ENCODE measurements around the gene IQGAP2. TPM values are rescaled to one million over a fixed set of nuclear protein-coding genes. Genes with fewer than 3 reads are reported as not detected.

Gene IQGAP2
- total RNA-seq, 1 experiment from 2014 or later, result 1.5 TPM

- H3K27me3 Mint-ChIP-seq (ENCODE audit: insufficient read depth, unreplicated experiment), result no peaks in the 10 kb centered on the region
- H3K4me3 Mint-ChIP-seq (ENCODE audit: unreplicated experiment), result no peak overlapping the region
- ChIA-PET CTCF (interaction anchor here (0.6 kb wide), 1 partner anchor 298 kb away, joined by 3 read pairs; no protein-coding TSS in a partner anchor), POLR2A (interaction anchor here (1.4 to 3.1 kb wide), 3 partner anchors 10 to 14 kb away, joined by 4 to 11 read pairs (median 7); no protein-coding TSS in a partner anchor)
- TF ChIP-seq, protein P1, sequence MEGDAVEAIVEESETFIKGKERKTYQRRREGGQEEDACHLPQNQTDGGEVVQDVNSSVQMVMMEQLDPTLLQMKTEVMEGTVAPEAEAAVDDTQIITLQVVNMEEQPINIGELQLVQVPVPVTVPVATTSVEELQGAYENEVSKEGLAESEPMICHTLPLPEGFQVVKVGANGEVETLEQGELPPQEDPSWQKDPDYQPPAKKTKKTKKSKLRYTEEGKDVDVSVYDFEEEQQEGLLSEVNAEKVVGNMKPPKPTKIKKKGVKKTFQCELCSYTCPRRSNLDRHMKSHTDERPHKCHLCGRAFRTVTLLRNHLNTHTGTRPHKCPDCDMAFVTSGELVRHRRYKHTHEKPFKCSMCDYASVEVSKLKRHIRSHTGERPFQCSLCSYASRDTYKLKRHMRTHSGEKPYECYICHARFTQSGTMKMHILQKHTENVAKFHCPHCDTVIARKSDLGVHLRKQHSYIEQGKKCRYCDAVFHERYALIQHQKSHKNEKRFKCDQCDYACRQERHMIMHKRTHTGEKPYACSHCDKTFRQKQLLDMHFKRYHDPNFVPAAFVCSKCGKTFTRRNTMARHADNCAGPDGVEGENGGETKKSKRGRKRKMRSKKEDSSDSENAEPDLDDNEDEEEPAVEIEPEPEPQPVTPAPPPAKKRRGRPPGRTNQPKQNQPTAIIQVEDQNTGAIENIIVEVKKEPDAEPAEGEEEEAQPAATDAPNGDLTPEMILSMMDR (IDR thresholded peaks at IDR 0.05; ENCODE audit: unreplicated experiment), result no peak
- intact Hi-C loops (cut with micrococcal nuclease), result no loop called here
- no peak for DNase-seq (ENCODE audit: unreplicated experiment)
- H3K9me3 Mint-ChIP-seq (ENCODE audit: unreplicated experiment), result no peaks in the 10 kb centered on the region
- H3K4me1 Mint-ChIP-seq (ENCODE audit: insufficient read depth, unreplicated experiment), result peaks cover 25% of the 10 kb centered on the region
- H3K27ac Mint-ChIP-seq (ENCODE audit: low read depth, unreplicated experiment), result peak overlapping the region; percentile 81
- BruUV-seq (replicated peaks), result no TSS peak
- H3K36me3 Mint-ChIP-seq (ENCODE audit: insufficient read depth, unreplicated experiment), result no peaks in the 10 kb centered on the region
These were observed 287.8 kb downstream of the IQGAP2 start for GRCh38 chr5:76690704-76691466.

DNA sequence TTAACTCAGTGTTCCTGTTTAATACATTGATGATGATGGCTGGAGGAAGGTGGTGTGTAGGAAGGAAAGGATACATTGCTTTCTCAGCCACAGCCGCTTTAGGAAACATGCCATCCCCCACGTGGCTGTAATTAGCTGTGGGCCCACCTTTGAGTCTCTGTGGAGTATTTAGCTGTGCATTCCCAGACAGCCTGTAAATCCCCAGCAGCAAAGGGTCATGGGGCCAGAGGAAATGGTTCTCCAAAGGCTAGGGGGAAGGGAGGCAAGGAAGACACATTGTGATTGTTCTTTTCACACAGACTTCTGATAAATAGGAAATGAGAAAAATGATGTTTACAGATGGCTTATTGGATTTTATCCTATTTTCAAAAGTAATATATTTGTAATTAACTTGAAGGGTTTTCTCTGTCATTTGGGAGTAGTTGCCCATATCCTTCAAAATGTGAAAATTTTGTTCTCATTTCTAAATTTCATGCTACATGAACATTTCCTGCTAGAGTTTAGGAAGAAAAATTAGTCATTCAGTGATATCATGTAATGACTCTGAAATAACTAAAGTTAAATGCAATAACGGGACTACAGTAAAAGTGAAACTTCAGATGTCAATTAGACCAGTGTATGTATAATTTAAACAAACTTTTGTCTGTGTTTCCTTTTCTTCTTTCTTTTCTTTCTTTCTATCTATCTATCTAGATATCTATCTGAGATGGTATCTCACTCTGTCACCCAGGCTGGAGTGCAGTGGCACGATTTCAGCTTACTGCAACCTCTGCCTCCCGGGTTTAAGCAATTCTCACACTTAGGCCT lies 288.6 kb downstream of the IQGAP2 start:
- no TSS peak for BruUV-seq (replicated peaks)
- ChIA-PET CTCF (interaction anchor here (0.6 to 1.0 kb wide), 5 partner anchors 9 to 298 kb away, joined by 3 to 4 read pairs (median 3); no protein-coding TSS in a partner anchor), POLR2A (interaction anchor here (3.1 kb wide), 1 partner anchor 10 kb away, joined by 11 read pairs; no protein-coding TSS in a partner anchor)
- DNase-seq (ENCODE audit: unreplicated experiment), result no peak
- Mint-ChIP-seq H3K27ac (ENCODE audit: low read depth, unreplicated experiment) (peak overlapping the region; percentile 81), H3K4me3 (ENCODE audit: unreplicated experiment) (no peak overlapping the region), H3K4me1 (ENCODE audit: insufficient read depth, unreplicated experiment) (peaks cover 25% of the 10 kb centered on the region), H3K27me3 (ENCODE audit: insufficient read depth, unreplicated experiment) (no peaks in the 10 kb centered on the region), H3K9me3 (ENCODE audit: unreplicated experiment) (no peaks in the 10 kb centered on the region), H3K36me3 (ENCODE audit: insufficient read depth, unreplicated experiment) (no peaks in the 10 kb centered on the region)
- TF ChIP-seq, protein P1 (IDR thresholded peaks at IDR 0.05; ENCODE audit: unreplicated experiment), result no peak
- intact Hi-C loops (cut with micrococcal nuclease), result no loop called here

- no peak for DNase-seq (ENCODE audit: unreplicated experiment)
- intact Hi-C loops (cut with micrococcal nuclease), result no loop called here
These were observed 289.1 kb downstream of the IQGAP2 start for GRCh38 chr5:76692274-76692540.

More at GRCh38 chr5:76692274-76692540, 289.1 kb downstream of the IQGAP2 start:
- POLR2A ChIA-PET, result interaction anchor here (3.1 kb wide), 1 partner anchor 9 kb away, joined by 11 read pairs; no protein-coding TSS in a partner anchor
- H3K36me3 Mint-ChIP-seq (ENCODE audit: insufficient read depth, unreplicated experiment), result no peaks in the 10 kb centered on the region
- TF ChIP-seq, protein P1 (IDR thresholded peaks at IDR 0.05; ENCODE audit: unreplicated experiment), result no peak
- H3K4me1 Mint-ChIP-seq (ENCODE audit: insufficient read depth, unreplicated experiment), result peaks cover 25% of the 10 kb centered on the region
- H3K4me3 Mint-ChIP-seq (ENCODE audit: unreplicated experiment), result no peak overlapping the region
- no peaks in the 10 kb centered on the region for H3K9me3 Mint-ChIP-seq (ENCODE audit: unreplicated experiment)
- BruUV-seq (replicated peaks), result no TSS peak
- H3K27ac Mint-ChIP-seq (ENCODE audit: low read depth, unreplicated experiment), result peak overlapping the region; percentile 81
- CTCF ChIA-PET, result interaction anchor here (0.6 to 1.0 kb wide), 4 partner anchors 9 to 265 kb away, joined by 3 to 4 read pairs (median 3); no protein-coding TSS in a partner anchor
- H3K27me3 Mint-ChIP-seq (ENCODE audit: insufficient read depth, unreplicated experiment), result no peaks in the 10 kb centered on the region
